Right lobe of liver (tissue), 6 donors: ENCODE data around the gene NCEH1. TPM values are rescaled to one million over a fixed set of nuclear protein-coding genes. Genes with fewer than 3 reads are reported as not detected.

Experiments
- ATAC-seq, 4 donors: fragments of 200-7000 bp; cut with Tn5 transposase; one replicate each; pipeline ENCODE4 v1.9.1; 2020; ENCODE audit warnings: mild to moderate bottlenecking in 4 of 4, moderate library complexity in 4 of 4
- DNase-seq, 3 donors: peaks; one replicate each; pipeline ENCODE4 v3.0.0-alpha.2; 2020
- H3K27ac ChIP-seq, 3 donors: fragments of 200-600 bp; one replicate each; pipeline ENCODE4 v1.8.0; 2022
- H3K27me3 ChIP-seq, 2 donors: fragments of 200-600 bp; one replicate each; pipeline ENCODE4 v1.8.0; 2022
- H3K36me3 ChIP-seq, 4 donors: fragments of 200-600 bp; sonication (generic) in 1 of 4; one replicate each; pipeline versions ENCODE4 v1.5.1 to v1.8.0; 2017 to 2022; ENCODE audit warnings: control low read depth in 1 of 4
- H3K4me1 ChIP-seq, 4 donors: fragments of 200-600 bp; sonication (generic) in 1 of 4; one replicate each; pipeline versions ENCODE4 v1.5.1 to v1.8.0; 2017 to 2022; ENCODE audit warnings: control low read depth in 1 of 4
- H3K4me3 ChIP-seq, 3 donors: fragments of 200-600 bp; one replicate each; pipeline ENCODE4 v1.8.0; 2022
- H3K9me3 ChIP-seq, 4 donors: fragments of 200-600 bp; sonication (generic) in 1 of 4; one replicate each; pipeline versions ENCODE4 v1.5.1 to v1.8.0; 2017 to 2022; ENCODE audit warnings: control low read depth in 1 of 4
- CTCF ChIP-seq, 4 donors: fragments of 200-600 bp in 3 of 4; fragments of 450-650 bp in 1 of 4; IDR thresholded peaks; one replicate each; pipeline versions ENCODE4 v1.5.1 to v1.8.0; 2016 to 2022; ENCODE audit warnings: antibody characterized with exemption in 4 of 4, mild to moderate bottlenecking in 2 of 4
- POLR2A ChIP-seq: fragments of 450-650 bp; IDR thresholded peaks from one replicate; pipeline ENCODE4 v1.6.1; 2017; ENCODE audit warnings: antibody characterized with exemption, mild to moderate bottlenecking
- whole genome bisulfite sequencing: methylation state at CpG from one replicate; pipeline ENCODE4 v1.1.6; 2018; ENCODE audit warnings: low coverage, low lambda C conversion rate; ENCODE audit not compliant: insufficient coverage; ENCODE audit errors: missing lambda C conversion rate; 5-methylcytosine and 5-hydroxymethylcytosine counted together
- intact Hi-C, 2 donors: fragments of 100-400 bp; cut with DNase I; formaldehyde crosslinking; loops; one replicate each; pipeline versions ENCODE4 v1.11.2 to v1.14.1; 2022
- total RNA-seq, 6 experiments: library from RNA; depleted of rRNA in 2 of 6; stranded (reverse); fragments of >200 nt in 2 of 6; fragmentation: NEBNext Ultra II Directional in 3 of 6; extraction: Animal tissue kit (Norgen Biotek cat#: 25700) in 3 of 6; gene quantifications; one replicate each; pipeline versions ENCODE4 v1.1.0 to v1.2.4, GENCODE V29; 2016 to 2023
- donor health status: DM: no; HTN: yes; CAD: no.
- donor health status: DM: no; HTN: no; CAD: no.
- donor health status: DM: no; HTN: no; CAD: no.
- donor health status: DM: no; HTN: yes; CAD: no.
- donor health status: DM: no; HTN: yes; CAD: no.

Gene NCEH1
- total RNA-seq, 6 experiments from 2014 or later: 1.5 to 13.0 (median 4.3) TPM

GRCh38 chr3:172694573-172695246 lies 16.2 kb downstream of the NCEH1 start:
- Histone ChIP-seq H3K4me3 (no peak overlapping the region), H3K27me3 (no peaks in the 10 kb centered on the region), H3K4me1 (peaks cover 0 to 6% (median 1%) of the 10 kb centered on the region in 4 donors), H3K27ac (no peak overlapping the region), H3K36me3 (no peaks in the 10 kb centered on the region), H3K9me3 (no peaks in the 10 kb centered on the region)
- TF ChIP-seq CTCF (IDR thresholded peaks at IDR 0.05) (no peak), POLR2A (no peak)
- intact Hi-C loops: no loop called here
- ATAC-seq: peak in 1 of 4 donors; percentile 12
- 43% methylated on average over 3 of the region's 4 CpGs for WGBS
- no peak for DNase-seq

GRCh38 chr3:172692751-172693338 lies 18.0 kb downstream of the NCEH1 start:
- 79% methylated on average over 2 of the region's 2 CpGs for WGBS
- Histone ChIP-seq H3K9me3 (no peaks in the 10 kb centered on the region), H3K4me3 (no peak overlapping the region), H3K36me3 (no peaks in the 10 kb centered on the region), H3K27ac (no peak overlapping the region), H3K4me1 (peaks cover 0 to 6% (median 1%) of the 10 kb centered on the region in 4 donors), H3K27me3 (no peaks in the 10 kb centered on the region)
- no peak for TF ChIP-seq POLR2A
- no peak for TF ChIP-seq CTCF (IDR thresholded peaks at IDR 0.05)
- intact Hi-C loops: no loop called here
- DNase-seq (no peak), ATAC-seq (peak in 2 of 4 donors; percentile 17 to 19)

DNA sequence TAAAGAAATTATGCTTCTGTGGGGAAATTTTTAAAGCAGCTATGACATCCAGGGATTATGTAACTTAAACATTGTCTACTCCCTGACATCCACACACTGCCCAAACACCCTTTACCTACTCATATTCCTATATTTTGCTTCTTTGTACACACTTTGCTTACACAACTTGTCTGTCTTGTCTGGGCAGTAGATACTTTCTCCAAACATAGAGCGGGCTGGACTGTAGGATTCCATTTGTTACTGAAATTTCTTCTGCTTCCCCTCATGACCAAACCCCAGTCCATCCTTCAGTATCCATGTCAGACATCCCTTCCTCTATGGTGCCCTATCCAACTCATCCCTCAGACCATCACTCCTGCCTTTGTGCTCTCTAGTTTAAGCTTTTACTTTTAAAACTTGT lies 19.9 kb downstream of the NCEH1 start:
- H3K27ac ChIP-seq: peak overlapping the region in 1 of 3 donors; percentile 7
- intact Hi-C loops: no loop called here
- no peak overlapping the region for H3K4me3 ChIP-seq
- no peak for TF ChIP-seq POLR2A
- no peak for TF ChIP-seq CTCF (IDR thresholded peaks at IDR 0.05)
- no peaks in the 10 kb centered on the region for H3K9me3 ChIP-seq
- no peak for DNase-seq
- 91% methylated on average over 1 of the region's 1 CpG for WGBS
- H3K27me3 ChIP-seq: no peaks in the 10 kb centered on the region
- H3K4me1 ChIP-seq: peaks cover 0 to 3% (median 0%) of the 10 kb centered on the region in 4 donors
- H3K36me3 ChIP-seq: no peaks in the 10 kb centered on the region
- ATAC-seq: no peak

DNA sequence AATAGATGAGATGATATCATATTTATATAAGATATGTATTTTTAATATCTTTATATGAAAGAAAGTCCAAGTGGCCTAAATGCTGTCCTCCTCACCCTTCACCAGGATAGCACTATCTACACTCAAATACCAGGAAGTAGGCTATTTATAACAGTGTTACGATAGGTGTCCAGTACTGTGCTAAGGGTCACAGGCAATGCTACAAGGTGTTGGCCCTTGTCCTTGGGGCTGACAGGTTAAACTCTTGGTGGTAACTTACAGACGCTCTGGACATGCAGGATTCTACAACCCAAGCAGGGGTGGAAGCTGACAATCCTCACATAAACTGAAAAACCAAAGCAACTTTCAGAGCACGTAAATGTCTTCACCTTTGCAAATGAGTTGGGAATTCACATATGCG lies 22.3 kb downstream of the NCEH1 start:
- peaks cover 0 to 3% (median 0%) of the 10 kb centered on the region in 4 donors for H3K4me1 ChIP-seq
- H3K4me3 ChIP-seq: no peak overlapping the region
- ATAC-seq (peak; percentile 29 to 66 (median 52)), DNase-seq (no peak)
- no peaks in the 10 kb centered on the region for H3K27me3 ChIP-seq
- no peak for TF ChIP-seq CTCF (IDR thresholded peaks at IDR 0.05)
- no peaks in the 10 kb centered on the region for H3K36me3 ChIP-seq
- WGBS: 61% methylated on average over 4 of the region's 4 CpGs
- intact Hi-C loops: no loop called here
- no peak overlapping the region for H3K27ac ChIP-seq
- H3K9me3 ChIP-seq: no peaks in the 10 kb centered on the region
